Measurements from ENCODE around the gene AARS1. TPM values are rescaled to one million over a fixed set of nuclear protein-coding genes. Genes with fewer than 3 reads are reported as not detected.
A peak's percentile ranks its signal among the peaks of the same experiment; 100 is the strongest.

Gene AARS1
- total and polyA plus RNA-seq, 2 of the 8 experiments (the other 6 are each of a cell fraction or from before 2014, with no cell fraction given), result 130 to 235 TPM

- peak; percentile 34 to 67; a peak in 2 of 4 replicates for TF ChIP-seq SIN3A (conservative IDR thresholded peaks at IDR 0.05 in 1 of 2, IDR thresholded peaks at IDR 0.05 in 1 of 2; ENCODE audit: low read depth in 1 of 2, low read length in 2 of 2)
- TF ChIP-seq SAP30 (IDR thresholded peaks at IDR 0.05; ENCODE audit: insufficient read depth, insufficient replicate concordance, low read length), result no peak
- TF ChIP-seq CBX5 (IDR thresholded peaks at IDR 0.05; ENCODE audit: low read depth, low read length), result no peak
These were observed 10.0 kb upstream of the AARS1 start, which contains the start of gene DDX19B (continued) for GRCh38 chr16:70298988-70299938.

All from H1 (cell line).